ENCODE results near the gene ASB2. TPM values are rescaled to one million over a fixed set of nuclear protein-coding genes. Genes with fewer than 3 reads are reported as not detected.

ASB2 gene
- total RNA-seq, 1 experiment from 2014 or later: not detected

GRCh38 chr14:93895023-93895604, 81.3 kb downstream of the ASB2 start:
- Histone ChIP-seq H3K4me3 (replicated peaks in 1 of 2; ENCODE audit: low read depth in 1 of 2, low read length in 2 of 2) (no peak overlapping the region), H2AFZ (ENCODE audit: low read depth, low read length, poor library complexity, severe bottlenecking) (no peak overlapping the region), H3K4me1 (ENCODE audit: control insufficient read depth in 1 of 2, insufficient read depth in 2 of 2, low read length in 2 of 2) (peaks cover 2 to 6% of the 10 kb centered on the region in 2 experiments; a peak in 2 of 4 replicates), H3K79me2 (ENCODE audit: insufficient read depth, low read length) (no peaks in the 10 kb centered on the region), H3K9me2 (ENCODE audit: insufficient read depth) (no peaks in the 10 kb centered on the region), H3K9ac (ENCODE audit: low read length) (no peak overlapping the region), H4K20me1 (ENCODE audit: insufficient read depth) (no peaks in the 10 kb centered on the region), H3K4me2 (ENCODE audit: low read length) (no peak overlapping the region), H3K9me3 (ENCODE audit: control insufficient read depth in 1 of 2, insufficient read depth in 1 of 2, low read depth in 1 of 2, low read length in 2 of 2) (no peaks in the 10 kb centered on the region), H3K27ac (ENCODE audit: low read depth, low read length) (no peak overlapping the region), H3K27me3 (ENCODE audit: insufficient read depth, low read length) (no peaks in the 10 kb centered on the region), H3K36me3 (ENCODE audit: control insufficient read depth in 1 of 2, insufficient read depth in 2 of 2, low read length in 2 of 2) (no peaks in the 10 kb centered on the region)
- RAD21 ChIA-PET (ENCODE audit: low non-redundant PET in 1 of 2, low total read pairs in 2 of 2, uncharacterized antibody in 2 of 2, unreplicated experiment in 2 of 2): no interaction called here
- ATAC-seq: peak; percentile 76
- BruUV-seq (replicated peaks): no TSS peak
- CTCF ChIA-PET: interaction anchor here (0.8 to 1.6 kb wide), 3 partner anchors 8 to 45 kb away, joined by 4 to 8 read pairs (median 4); no protein-coding TSS in a partner anchor
- POLR2A ChIA-PET: no interaction called here
- no peak for DNase-seq (ENCODE audit: low read depth, low spot score)
- no peak for TF ChIP-seq ZBTB33 (IDR thresholded peaks at IDR 0.05; ENCODE audit: extremely low read depth, insufficient replicate concordance, low read length)
- no peak for TF ChIP-seq ZNF274 (IDR thresholded peaks at IDR 0.05; ENCODE audit: low read depth, low read length)
- TF ChIP-seq SIN3A (IDR thresholded peaks at IDR 0.05; ENCODE audit: low read depth): no peak
- no peak for TF ChIP-seq POLR2A (IDR thresholded peaks at IDR 0.05; ENCODE audit: borderline replicate concordance, extremely low read depth, insufficient read depth, insufficient read length)
- TF ChIP-seq CTCF (IDR thresholded peaks at IDR 0.05 in 2 of 3, conservative IDR thresholded peaks at IDR 0.05 in 1 of 3; ENCODE audit: borderline replicate concordance in 1 of 3, insufficient read depth in 1 of 3, low read depth in 2 of 3, low read length in 2 of 3): no peak
- TF ChIP-seq SRF (IDR thresholded peaks at IDR 0.05; ENCODE audit: low read depth): no peak
- TF ChIP-seq EGR1 (IDR thresholded peaks at IDR 0.05; ENCODE audit: low read depth): no peak
- intact Hi-C loops (cut with micrococcal nuclease): no loop called here

Data from HCT116 (cell line).